Endodermal cell (in vitro differentiated cells): ENCODE data around the gene CCDC183. TPM values are rescaled to one million over a fixed set of nuclear protein-coding genes. Genes with fewer than 3 reads are reported as not detected.
"Not testable (repeated sequence)": the region's sequence is repeated elsewhere in the genome, so short reads cannot be mapped to it uniquely, and the experiment has no call there.

Experiments used
- DNase-seq: peaks from one replicate; pipeline ENCODE4 v3.0.0-alpha.2; 2017
- H3K27ac ChIP-seq: 2 replicates; pipeline ENCODE4 v1.5.1; 2013; ENCODE audit warnings: mild to moderate bottlenecking, low read depth, low read length, moderate library complexity
- H3K27me3 ChIP-seq: 2 replicates; pipeline ENCODE4 v1.6.1; 2013; ENCODE audit warnings: mild to moderate bottlenecking, low read length, moderate library complexity; ENCODE audit not compliant: insufficient read depth, control insufficient read depth, poor library complexity, severe bottlenecking
- H3K36me3 ChIP-seq: 2 replicates; pipeline ENCODE4 v1.7.0; 2013; ENCODE audit warnings: mild to moderate bottlenecking, low read length, moderate library complexity; ENCODE audit not compliant: control insufficient read depth, insufficient read depth
- H3K4me1 ChIP-seq: one replicate; pipeline ENCODE4 v1.7.0; 2013; ENCODE audit warnings: low read length; ENCODE audit not compliant: control insufficient read depth, insufficient read depth
- H3K4me3 ChIP-seq: 2 replicates; pipeline ENCODE4 v1.5.1; 2013; ENCODE audit warnings: mild to moderate bottlenecking, low read length, moderate library complexity
- H3K9ac ChIP-seq: 2 replicates; pipeline ENCODE4 v1.6.1; 2013; ENCODE audit warnings: mild to moderate bottlenecking, low read length, moderate library complexity; ENCODE audit not compliant: poor library complexity, severe bottlenecking; ENCODE audit errors: extremely low read depth
- H3K9me3 ChIP-seq: 2 replicates; pipeline ENCODE4 v1.6.1; 2013; ENCODE audit warnings: mild to moderate bottlenecking, low read length, moderate library complexity; ENCODE audit not compliant: control insufficient read depth
- H3K27ac Mint-ChIP-seq: 2 replicates; pipeline ENCODE4 v1.8.0; 2020; ENCODE audit warnings: mixed read lengths
- H3K27me3 Mint-ChIP-seq: 2 replicates; pipeline ENCODE4 v1.8.0; 2021; ENCODE audit warnings: mild to moderate bottlenecking, mixed read lengths; ENCODE audit not compliant: insufficient read depth
- H3K36me3 Mint-ChIP-seq: 2 replicates; pipeline ENCODE4 v1.8.0; 2020; ENCODE audit warnings: low read depth, mixed read lengths
- H3K4me1 Mint-ChIP-seq: 2 replicates; pipeline ENCODE4 v1.8.0; 2020; ENCODE audit warnings: mixed read lengths
- H3K4me3 Mint-ChIP-seq: 2 replicates; pipeline ENCODE4 v1.8.0; 2020; ENCODE audit warnings: mild to moderate bottlenecking, moderate library complexity, mixed read lengths
- H3K9me3 Mint-ChIP-seq: 2 replicates; pipeline ENCODE4 v1.8.0; 2020; ENCODE audit warnings: mild to moderate bottlenecking, mixed read lengths
- CTCF ChIP-seq: fragments of 200-600 bp; sonication (generic); conservative IDR thresholded peaks from 2 replicates; pipeline ENCODE4 v1.5.0; 2021; ENCODE audit warnings: antibody characterized with exemption, mild to moderate bottlenecking
- WGBS, 2 experiments: methylation state at CpG; one replicate each; pipeline versions ENCODE4 v1.1.5 to v1.1.7; 2013; ENCODE audit warnings: missing lambda C conversion rate in 2 of 2, mixed read lengths in 1 of 2; ENCODE audit not compliant: insufficient coverage in 1 of 2, insufficient read length in 1 of 2; 5-methylcytosine and 5-hydroxymethylcytosine counted together
- total RNA-seq, 2 donors: library from RNA; stranded (reverse); fragmentation: NEBNext Ultra II Directional in 1 of 2; extraction: Animal tissue kit (Norgen Biotek cat#: 25700) in 1 of 2; gene quantifications; 2 replicates in 1 of 2; 3 replicates in 1 of 2; pipeline ENCODE4 v1.2.1, GENCODE V29; 2021

The CCDC183 gene
- total RNA-seq, 2 donors from 2014 or later: 10.9 to 13.4 TPM

- no peaks in the 10 kb centered on the region for H3K27me3 Mint-ChIP-seq
- 91 to 93% methylated on average over 25 of the region's 25 CpGs for WGBS, 2 experiments
These were observed 35.7 kb upstream of the CCDC183 start for GRCh38 chr9:136760424-136760823.

GRCh38 chr9:136760834-136761544, 35.1 kb upstream of the CCDC183 start:
- not testable (repeated sequence) for H3K9ac ChIP-seq, H3K4me3 ChIP-seq, H3K4me3 Mint-ChIP-seq, H3K9me3 Mint-ChIP-seq, H3K9me3 ChIP-seq, H3K27ac ChIP-seq, H3K4me1 Mint-ChIP-seq, H3K4me1 ChIP-seq, H3K27me3 ChIP-seq, H3K36me3 Mint-ChIP-seq, H3K27ac Mint-ChIP-seq, H3K36me3 ChIP-seq, H3K27me3 Mint-ChIP-seq
- 81% methylated on average over 20 to 22 of the region's 22 CpGs for WGBS, 2 experiments
- DNase-seq: peak; percentile 86
- TF ChIP-seq CTCF: peak; percentile 73

More at GRCh38 chr9:136760424-136760823, 35.7 kb upstream of the CCDC183 start:
- peaks cover 1% of the 10 kb centered on the region for H3K36me3 Mint-ChIP-seq
- no peaks in the 10 kb centered on the region for H3K4me1 ChIP-seq
- no peak overlapping the region for H3K4me3 ChIP-seq
- no peak for TF ChIP-seq CTCF
- no peaks in the 10 kb centered on the region for H3K27me3 ChIP-seq
- H3K4me1 Mint-ChIP-seq: no peaks in the 10 kb centered on the region
- H3K36me3 ChIP-seq: no peaks in the 10 kb centered on the region
- no peak overlapping the region for H3K4me3 Mint-ChIP-seq
- no peak for DNase-seq
- H3K9me3 Mint-ChIP-seq: peaks cover 10% of the 10 kb centered on the region
- H3K27ac Mint-ChIP-seq: no peak overlapping the region
- H3K27ac ChIP-seq: no peak overlapping the region
- H3K9ac ChIP-seq: no peak overlapping the region
- no peaks in the 10 kb centered on the region for H3K9me3 ChIP-seq

GRCh38 chr9:136761545-136761981, 34.6 kb upstream of the CCDC183 start:
- Mint-ChIP-seq H3K4me3 (no peak overlapping the region), H3K9me3 (peaks cover 1% of the 10 kb centered on the region), H3K36me3 (no peaks in the 10 kb centered on the region), H3K27ac (no peak overlapping the region), H3K27me3 (peaks cover 2% of the 10 kb centered on the region), H3K4me1 (no peaks in the 10 kb centered on the region)
- Histone ChIP-seq H3K4me1 (no peaks in the 10 kb centered on the region), H3K9me3 (no peaks in the 10 kb centered on the region), H3K4me3 (no peak overlapping the region), H3K9ac (no peak overlapping the region), H3K36me3 (no peaks in the 10 kb centered on the region), H3K27ac (no peak overlapping the region), H3K27me3 (no peaks in the 10 kb centered on the region)
- no peak for DNase-seq
- 90 to 93% methylated on average over 6 to 13 of the region's 13 CpGs for WGBS, 2 experiments
- TF ChIP-seq CTCF: no peak
